ENCODE data around the gene SEC14L3.

DNA sequence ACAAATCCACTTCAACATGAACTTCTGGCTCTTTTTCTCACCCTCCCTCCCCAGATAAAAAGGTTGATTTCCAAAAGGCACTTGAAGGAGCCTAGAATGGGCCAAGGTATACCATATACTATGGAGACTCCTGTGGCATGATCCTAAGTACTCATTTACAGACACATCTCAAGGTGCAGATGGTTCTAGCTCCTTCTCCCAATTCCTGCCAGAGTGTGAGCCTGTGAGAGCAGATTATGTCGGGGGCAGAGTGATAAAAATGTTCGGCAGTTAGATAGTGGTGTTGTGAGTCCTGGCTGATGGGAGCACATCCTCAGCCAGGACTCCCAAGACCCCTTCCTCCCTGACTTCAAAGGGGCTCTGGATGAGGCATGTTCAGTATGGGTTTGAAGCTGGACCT, 8.2 kb upstream of the SEC14L3 start:
- TF ChIP-seq TCF7L2 (IDR thresholded peaks at IDR 0.05; ENCODE audit: low read depth, low read length): no peak
- TF ChIP-seq MAX (IDR thresholded peaks at IDR 0.05): no peak
- no peak for TF ChIP-seq EP300 (IDR thresholded peaks at IDR 0.05; ENCODE audit: low read depth in 2 of 2, low read length in 2 of 2)
- no peak for TF ChIP-seq EP300 (CRISPR knock-in tag; IDR thresholded peaks at IDR 0.05; ENCODE audit: borderline replicate concordance)
- no peak for TF ChIP-seq ADNP (CRISPR knock-in tag; IDR thresholded peaks at IDR 0.05)
- TF ChIP-seq POLR2A (IDR thresholded peaks at IDR 0.05; ENCODE audit: insufficient read depth in 1 of 2, low read depth in 2 of 2, low read length in 2 of 2): no peak
- no peak for TF ChIP-seq ZNF780A (CRISPR knock-in tag; IDR thresholded peaks at IDR 0.05)
- TF ChIP-seq, protein P1, sequence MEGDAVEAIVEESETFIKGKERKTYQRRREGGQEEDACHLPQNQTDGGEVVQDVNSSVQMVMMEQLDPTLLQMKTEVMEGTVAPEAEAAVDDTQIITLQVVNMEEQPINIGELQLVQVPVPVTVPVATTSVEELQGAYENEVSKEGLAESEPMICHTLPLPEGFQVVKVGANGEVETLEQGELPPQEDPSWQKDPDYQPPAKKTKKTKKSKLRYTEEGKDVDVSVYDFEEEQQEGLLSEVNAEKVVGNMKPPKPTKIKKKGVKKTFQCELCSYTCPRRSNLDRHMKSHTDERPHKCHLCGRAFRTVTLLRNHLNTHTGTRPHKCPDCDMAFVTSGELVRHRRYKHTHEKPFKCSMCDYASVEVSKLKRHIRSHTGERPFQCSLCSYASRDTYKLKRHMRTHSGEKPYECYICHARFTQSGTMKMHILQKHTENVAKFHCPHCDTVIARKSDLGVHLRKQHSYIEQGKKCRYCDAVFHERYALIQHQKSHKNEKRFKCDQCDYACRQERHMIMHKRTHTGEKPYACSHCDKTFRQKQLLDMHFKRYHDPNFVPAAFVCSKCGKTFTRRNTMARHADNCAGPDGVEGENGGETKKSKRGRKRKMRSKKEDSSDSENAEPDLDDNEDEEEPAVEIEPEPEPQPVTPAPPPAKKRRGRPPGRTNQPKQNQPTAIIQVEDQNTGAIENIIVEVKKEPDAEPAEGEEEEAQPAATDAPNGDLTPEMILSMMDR (CRISPR knock-in tag; IDR thresholded peaks at IDR 0.05): no peak
- no peak for TF ChIP-seq MAFG (CRISPR knock-in tag; IDR thresholded peaks at IDR 0.05)
- no peak for TF ChIP-seq ZNF572 (CRISPR knock-in tag; IDR thresholded peaks at IDR 0.05)
- no peak for TF ChIP-seq HES4 (CRISPR knock-in tag; IDR thresholded peaks at IDR 0.05; ENCODE audit: borderline replicate concordance)
- TF ChIP-seq ZNF530 (CRISPR knock-in tag; IDR thresholded peaks at IDR 0.05; ENCODE audit: low read depth): no peak
- no peak for TF ChIP-seq KDM5B (CRISPR knock-in tag; IDR thresholded peaks at IDR 0.05; ENCODE audit: borderline replicate concordance)

Data from HepG2 (cell line).